Measurements from ENCODE around the gene SDS. TPM values are rescaled to one million over a fixed set of nuclear protein-coding genes. Genes with fewer than 3 reads are reported as not detected.

Gene SDS
- total RNA-seq, 4 donors from 2014 or later: 0.90 TPM; not detected in 3

- WGBS, 2 donors: 79 to 82% methylated on average over 5 of the region's 5 CpGs
- Histone ChIP-seq H3K4me1 (no peaks in the 10 kb centered on the region), H3K4me3 (no peak overlapping the region), H3K27me3 (peaks cover 0 to 7% of the 10 kb centered on the region in 2 donors), H3K9me3 (peaks cover 0 to 5% (median 0%) of the 10 kb centered on the region in 4 donors), H3K27ac (no peak overlapping the region), H3K36me3 (peaks cover 0 to 30% (median 0%) of the 10 kb centered on the region in 3 donors)
- no peak for TF ChIP-seq CTCF (IDR thresholded peaks at IDR 0.05)
- no peak for TF ChIP-seq EP300 (IDR thresholded peaks at IDR 0.05)
- no peak for TF ChIP-seq POLR2A (IDR thresholded peaks at IDR 0.05)
- DNase-seq (ENCODE audit: low spot score in 2 of 2): no peak
Measured at GRCh38 chr12:113395119-113395518, 8.6 kb downstream of the SDS start.

GRCh38 chr12:113393749-113394148 lies 9.9 kb downstream of the SDS start:
- TF ChIP-seq EP300 (IDR thresholded peaks at IDR 0.05) (no peak), CTCF (IDR thresholded peaks at IDR 0.05) (no peak), POLR2A (IDR thresholded peaks at IDR 0.05) (no peak)
- no peaks in the 10 kb centered on the region for H3K4me1 ChIP-seq
- H3K36me3 ChIP-seq: peaks cover 0 to 44% (median 0%) of the 10 kb centered on the region in 3 donors
- DNase-seq (ENCODE audit: low spot score in 2 of 2): no peak
- no peak overlapping the region for H3K4me3 ChIP-seq
- WGBS, 2 donors: 85 to 87% methylated on average over 5 of the region's 5 CpGs
- no peak overlapping the region for H3K27ac ChIP-seq
- peaks cover 0 to 1% of the 10 kb centered on the region in 2 donors for H3K27me3 ChIP-seq
- H3K9me3 ChIP-seq: peaks cover 0 to 5% (median 0%) of the 10 kb centered on the region in 4 donors

GRCh38 chr12:113392988-113393579 lies 10.6 kb downstream of the SDS start:
- Histone ChIP-seq H3K4me1 (no peaks in the 10 kb centered on the region), H3K27me3 (no peaks in the 10 kb centered on the region), H3K4me3 (no peak overlapping the region), H3K9me3 (peaks cover 0 to 5% (median 0%) of the 10 kb centered on the region in 4 donors), H3K36me3 (peaks cover 0 to 50% (median 3%) of the 10 kb centered on the region in 3 donors), H3K27ac (no peak overlapping the region)
- no peak for DNase-seq (ENCODE audit: low spot score in 2 of 2)
- TF ChIP-seq POLR2A (IDR thresholded peaks at IDR 0.05) (no peak), EP300 (IDR thresholded peaks at IDR 0.05) (no peak), CTCF (IDR thresholded peaks at IDR 0.05) (no peak)
- 67 to 69% methylated on average over 6 to 15 of the region's 17 CpGs for WGBS, 2 donors

- no peak for DNase-seq (ENCODE audit: low spot score in 2 of 2)
- 77 to 84% methylated on average over 7 of the region's 7 CpGs for WGBS, 2 donors
- peaks cover 0 to 5% (median 0%) of the 10 kb centered on the region in 4 donors for H3K9me3 ChIP-seq
- no peaks in the 10 kb centered on the region for H3K27me3 ChIP-seq
- no peak for TF ChIP-seq EP300 (IDR thresholded peaks at IDR 0.05)
- no peak for TF ChIP-seq POLR2A (IDR thresholded peaks at IDR 0.05)
- no peak for TF ChIP-seq CTCF (IDR thresholded peaks at IDR 0.05)
- H3K36me3 ChIP-seq: peaks cover 0 to 56% (median 3%) of the 10 kb centered on the region in 3 donors
- H3K27ac ChIP-seq: no peak overlapping the region
- H3K4me1 ChIP-seq: no peaks in the 10 kb centered on the region
- no peak overlapping the region for H3K4me3 ChIP-seq
Measured at GRCh38 chr12:113392520-113392919, 11.2 kb downstream of the SDS start.

GRCh38 chr12:113391650-113392337 lies 11.9 kb downstream of the SDS start:
- Histone ChIP-seq H3K9me3 (peaks cover 0 to 5% (median 0%) of the 10 kb centered on the region in 4 donors), H3K27ac (no peak overlapping the region), H3K27me3 (no peaks in the 10 kb centered on the region), H3K4me3 (no peak overlapping the region), H3K36me3 (peaks cover 3 to 63% (median 5%) of the 10 kb centered on the region in 3 donors), H3K4me1 (no peaks in the 10 kb centered on the region)
- TF ChIP-seq EP300 (IDR thresholded peaks at IDR 0.05) (no peak), CTCF (IDR thresholded peaks at IDR 0.05) (no peak), POLR2A (IDR thresholded peaks at IDR 0.05) (no peak)
- no peak for DNase-seq (ENCODE audit: low spot score in 2 of 2)
- 80 to 88% methylated on average over 9 of the region's 9 CpGs for WGBS, 2 donors
